ENCODE measurements around the gene GSTT2B.
"Not testable (repeated sequence)": the region's sequence is repeated elsewhere in the genome, so short reads cannot be mapped to it uniquely, and the experiment has no call there.

The GSTT2B gene

DNA sequence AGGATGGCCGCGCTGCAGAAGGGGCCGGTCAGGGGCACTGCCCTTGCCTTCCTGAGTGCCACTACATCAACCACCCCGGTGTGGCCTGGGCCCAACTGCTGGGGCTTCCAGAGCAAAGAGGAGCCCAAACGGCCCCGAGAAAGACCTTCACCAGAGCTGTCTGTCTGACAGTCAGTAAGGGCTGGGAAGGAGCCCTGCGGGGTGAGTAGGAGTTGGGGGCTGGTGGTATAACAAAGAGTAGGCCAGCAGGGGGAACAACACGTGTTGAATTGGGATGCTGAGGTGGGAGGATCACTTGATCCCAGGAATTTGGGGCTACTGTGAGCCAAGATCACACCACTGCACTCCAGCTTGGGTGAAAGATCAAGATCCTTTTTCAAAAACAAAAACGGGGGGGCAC, 40.3 kb upstream of the GSTT2B start:
- TF ChIP-seq CTCF (conservative IDR thresholded peaks at IDR 0.05; ENCODE audit: control insufficient read depth, insufficient read depth, low read depth, low read length): no peak
- H3K4me3 ChIP-seq (ENCODE audit: control insufficient read depth, low read depth, low read length): no peak overlapping the region
- no peak for DNase-seq (ENCODE audit: low read depth)

DNA sequence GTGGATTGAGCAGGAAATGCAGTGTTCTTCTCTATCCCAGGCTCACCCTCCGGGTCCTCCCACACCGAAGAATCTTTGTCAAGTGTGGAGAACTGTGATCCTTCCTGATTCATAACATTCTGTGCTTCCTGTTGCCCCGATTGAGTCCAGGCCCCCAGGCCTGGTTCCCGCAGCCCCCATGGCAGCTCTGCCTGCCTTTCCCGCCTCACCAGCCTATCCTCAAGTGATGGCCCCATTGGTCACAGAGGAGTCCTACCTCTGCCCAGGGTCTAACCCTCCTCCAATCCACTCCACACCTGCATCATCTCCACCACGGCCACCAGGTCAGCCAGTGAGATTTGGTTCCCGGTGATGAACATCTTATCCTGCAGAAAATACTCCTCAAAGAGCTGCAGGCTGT, 38.8 kb upstream of the GSTT2B start:
- DNase-seq (ENCODE audit: low read depth); H3K4me3 ChIP-seq (ENCODE audit: control insufficient read depth, low read depth, low read length): not testable (repeated sequence)

DNA sequence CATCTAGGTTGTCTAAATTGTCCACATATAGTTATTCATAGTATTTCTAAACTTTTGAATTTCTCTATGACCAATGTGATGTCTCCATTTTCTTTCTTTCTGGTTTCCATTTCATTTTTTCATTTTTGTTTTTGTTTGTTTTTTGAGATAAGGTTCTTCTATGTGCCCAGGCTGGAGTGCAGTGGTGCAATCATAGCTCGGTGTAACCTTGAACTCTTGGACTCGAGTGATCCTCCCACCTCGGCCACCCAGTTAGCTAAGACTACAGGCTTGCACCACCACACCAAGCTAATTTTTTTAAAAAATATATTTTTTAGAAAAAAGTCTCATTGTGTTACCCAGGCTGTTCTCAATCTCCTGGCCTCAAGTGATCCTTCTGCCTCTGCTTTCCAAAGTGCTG, 36.1 kb upstream of the GSTT2B start:
- no peak overlapping the region for H3K4me3 ChIP-seq (ENCODE audit: control insufficient read depth, low read depth, low read length)
- no peak for TF ChIP-seq CTCF (conservative IDR thresholded peaks at IDR 0.05; ENCODE audit: control insufficient read depth, insufficient read depth, low read depth, low read length)
- DNase-seq (ENCODE audit: low read depth): no peak

DNA sequence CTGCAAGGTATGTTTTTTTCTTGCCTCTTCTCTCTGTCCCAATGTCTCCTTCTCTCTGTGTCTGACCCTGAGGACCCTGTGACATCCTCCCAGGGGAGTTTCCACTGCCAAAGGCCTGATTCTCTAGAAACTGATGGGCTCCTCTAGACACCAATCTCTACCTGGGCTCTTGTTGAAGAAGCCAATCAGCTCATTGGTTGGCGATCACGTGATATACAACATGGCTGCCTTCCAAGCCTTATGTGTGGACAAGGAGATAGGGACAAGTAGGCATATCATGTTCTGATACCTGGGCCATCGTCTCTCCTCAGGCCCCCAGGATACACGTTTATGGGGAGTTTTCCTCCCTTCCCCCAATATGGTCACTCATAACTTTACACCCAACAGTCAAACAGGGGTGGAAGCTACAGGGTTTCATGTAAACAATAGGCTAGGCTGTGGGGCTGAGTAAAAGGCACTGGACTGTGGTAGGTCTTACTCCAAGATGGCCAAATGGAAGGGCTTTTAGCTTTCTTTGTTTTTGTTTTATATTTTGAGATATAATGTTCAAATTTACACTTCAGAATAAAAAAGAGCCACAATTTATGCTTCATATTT, 32.7 kb upstream of the GSTT2B start:
- not testable (repeated sequence) for DNase-seq (ENCODE audit: low read depth); H3K4me3 ChIP-seq (ENCODE audit: control insufficient read depth, low read depth, low read length)

- not testable (repeated sequence) for H3K4me3 ChIP-seq (ENCODE audit: control insufficient read depth, low read depth, low read length); DNase-seq (ENCODE audit: low read depth)
Observed at GRCh38 chr22:23993080-23993479, 32.1 kb upstream of the GSTT2B start.

DNA sequence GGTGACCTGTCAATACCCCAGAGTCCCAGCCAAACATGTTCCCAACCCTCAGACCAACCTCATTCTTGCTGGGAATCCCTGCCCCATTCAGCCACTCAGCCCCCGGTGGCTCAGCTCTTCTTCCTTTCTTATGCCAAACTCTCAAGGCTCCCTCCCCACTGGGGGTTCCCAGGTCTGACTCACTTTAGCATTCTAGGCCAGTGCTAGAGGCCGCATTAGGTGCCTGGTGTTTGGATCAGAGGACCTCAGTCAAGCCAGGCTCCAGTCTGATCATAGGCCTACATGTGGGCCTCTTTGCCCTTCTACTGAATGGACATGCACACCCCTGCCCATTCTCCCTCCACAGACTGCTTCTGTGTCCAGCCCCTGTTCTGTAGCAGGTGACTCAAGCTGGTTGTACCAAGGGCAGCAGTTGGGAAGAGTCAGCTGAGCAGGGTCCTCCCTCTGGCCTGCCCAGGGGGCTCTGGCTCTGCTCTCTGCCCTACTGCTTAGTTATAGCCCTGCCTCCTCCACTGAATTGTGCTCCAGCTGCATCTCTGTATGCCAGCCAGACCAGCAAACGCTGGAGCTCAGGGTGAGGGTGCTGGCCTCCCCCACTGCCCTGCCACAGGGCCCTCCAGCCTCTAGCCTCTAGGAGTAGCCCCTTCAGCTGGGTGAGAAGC, 28.7 kb upstream of the GSTT2B start:
- not testable (repeated sequence) for H3K4me3 ChIP-seq (ENCODE audit: control insufficient read depth, low read depth, low read length)
- peak; percentile 63 for DNase-seq (ENCODE audit: low read depth)

DNA sequence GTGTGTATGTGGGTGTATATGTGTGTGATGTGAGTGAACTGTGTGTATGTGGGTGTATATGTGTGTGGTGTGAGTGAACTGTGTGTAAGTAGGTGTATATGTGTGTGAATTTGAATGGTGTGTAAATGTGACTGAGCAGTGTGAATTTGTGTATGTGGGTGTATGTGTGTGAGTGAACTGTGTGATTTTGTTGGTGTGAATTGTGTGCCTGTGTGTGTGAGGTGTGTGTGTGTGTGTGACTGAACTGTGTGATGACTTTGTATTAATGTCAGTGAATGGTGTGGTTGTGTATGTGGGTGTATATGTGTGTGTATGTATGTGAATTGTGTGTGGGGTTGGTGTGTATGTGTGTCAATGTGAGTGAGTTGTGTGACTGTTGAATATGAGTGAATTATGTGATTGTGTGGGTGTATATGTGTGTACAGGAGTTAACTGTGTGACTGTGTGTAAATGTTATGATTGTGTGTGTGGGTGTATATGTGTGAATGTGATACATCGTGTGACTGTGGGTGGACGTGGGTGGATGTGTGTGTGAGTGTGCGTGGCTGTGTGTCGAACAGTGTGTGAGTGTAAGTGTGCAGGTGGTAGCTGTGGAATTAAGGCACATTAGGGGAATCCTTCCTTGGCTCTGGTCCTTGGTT, 25.7 kb upstream of the GSTT2B start:
- H3K4me3 ChIP-seq (ENCODE audit: control insufficient read depth, low read depth, low read length); DNase-seq (ENCODE audit: low read depth): not testable (repeated sequence)

DNA sequence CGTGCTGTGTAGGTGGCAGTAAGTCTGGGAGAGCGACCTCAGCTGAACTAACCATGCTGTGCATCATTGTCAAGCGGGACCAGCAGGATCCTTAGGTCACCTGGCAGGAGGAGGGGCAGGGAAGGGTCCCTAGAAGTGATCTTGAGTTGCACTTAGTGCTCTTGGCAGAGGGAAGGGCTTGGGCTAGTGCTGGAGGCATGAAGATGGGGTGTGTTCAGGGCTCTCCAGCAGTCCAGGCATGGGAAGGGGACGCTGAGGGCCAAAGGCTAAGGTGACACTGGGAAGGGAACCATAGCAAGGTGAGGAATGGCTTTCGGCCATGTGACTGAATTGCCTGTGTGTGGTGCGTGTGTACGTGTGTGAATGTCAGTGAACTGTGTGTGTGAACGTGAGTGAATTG, 25.1 kb upstream of the GSTT2B start:
- not testable (repeated sequence) for DNase-seq (ENCODE audit: low read depth); H3K4me3 ChIP-seq (ENCODE audit: control insufficient read depth, low read depth, low read length)

DNA sequence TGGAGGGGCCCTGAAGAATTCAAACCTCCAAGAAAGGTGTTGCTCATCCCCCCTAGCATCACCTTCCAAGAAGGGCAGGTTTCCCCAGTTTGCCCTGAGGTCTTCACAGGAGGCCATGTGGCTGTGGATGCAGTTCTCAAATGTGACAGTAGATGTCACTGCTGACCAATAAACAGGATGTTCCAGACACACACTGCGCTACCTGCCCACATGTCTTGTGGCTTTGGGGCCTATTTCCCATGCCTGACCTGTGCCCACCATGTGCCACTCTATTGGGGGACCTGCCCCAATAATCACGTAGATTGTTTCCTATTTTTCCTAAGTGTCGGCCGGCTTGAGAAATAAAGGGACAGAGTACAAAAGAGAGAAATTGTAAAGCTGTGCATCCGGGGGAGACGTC, 23.4 kb upstream of the GSTT2B start:
- TF ChIP-seq CTCF (conservative IDR thresholded peaks at IDR 0.05; ENCODE audit: control insufficient read depth, insufficient read depth, low read depth, low read length): peak; percentile 77
- DNase-seq (ENCODE audit: low read depth): peak; percentile 53
- no peak overlapping the region for H3K4me3 ChIP-seq (ENCODE audit: control insufficient read depth, low read depth, low read length)

GRCh38 chr22:23980567-23980966, 19.6 kb upstream of the GSTT2B start:
- not testable (repeated sequence) for DNase-seq (ENCODE audit: low read depth)
- peak overlapping the region; percentile 12 for H3K4me3 ChIP-seq (ENCODE audit: control insufficient read depth, low read depth, low read length)

DNA sequence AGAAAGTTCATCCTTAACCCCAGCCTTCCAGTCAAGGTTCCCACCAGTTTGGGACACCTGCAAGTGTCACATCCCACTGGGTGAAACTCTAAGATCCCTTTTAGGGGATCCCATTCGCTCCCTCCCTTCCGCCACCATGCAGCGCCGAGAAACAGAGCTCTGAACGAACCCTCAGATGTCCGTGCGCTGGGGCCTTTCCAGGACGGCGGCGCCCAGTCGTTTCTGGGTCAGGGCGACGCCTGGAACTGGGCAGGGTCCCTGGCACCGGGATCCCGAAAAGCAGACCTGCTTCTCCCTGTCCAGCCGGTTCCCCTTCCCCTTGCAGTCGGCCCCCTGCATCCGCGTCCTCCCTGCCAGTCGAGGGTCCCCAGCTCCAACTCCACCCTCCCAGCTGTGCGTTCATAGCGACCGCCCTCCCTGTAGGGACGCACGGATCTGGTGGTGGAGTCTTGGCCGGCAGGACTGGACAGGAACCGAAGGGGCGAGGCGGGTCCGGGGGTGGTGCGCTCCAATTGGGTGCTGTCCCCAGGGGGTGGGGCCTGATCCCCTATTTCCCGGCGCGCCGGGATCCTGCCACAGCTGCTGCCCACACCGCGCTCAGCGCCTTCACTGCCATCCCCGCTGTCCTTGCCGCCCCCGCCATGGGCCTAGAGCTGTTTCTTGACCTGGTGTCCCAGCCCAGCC, 18.7 kb upstream of the GSTT2B start, which contains the start of gene GSTT2:
Gene GSTT2, plus strand, starts transcription at position 578 of the 684 bp plus-strand sequence.
- peak within 1 kb of the TSS; percentile 12 for H3K4me3 ChIP-seq (ENCODE audit: control insufficient read depth, low read depth, low read length)
- DNase-seq (ENCODE audit: low read depth): not testable (repeated sequence)

GRCh38 chr22:23977304-23977703, 16.3 kb upstream of the GSTT2B start:
- not testable (repeated sequence) for H3K4me3 ChIP-seq (ENCODE audit: control insufficient read depth, low read depth, low read length); DNase-seq (ENCODE audit: low read depth)

- not testable (repeated sequence) for DNase-seq (ENCODE audit: low read depth); H3K4me3 ChIP-seq (ENCODE audit: control insufficient read depth, low read depth, low read length)
Observed at GRCh38 chr22:23974836-23975352, 13.9 kb upstream of the GSTT2B start.

DNA sequence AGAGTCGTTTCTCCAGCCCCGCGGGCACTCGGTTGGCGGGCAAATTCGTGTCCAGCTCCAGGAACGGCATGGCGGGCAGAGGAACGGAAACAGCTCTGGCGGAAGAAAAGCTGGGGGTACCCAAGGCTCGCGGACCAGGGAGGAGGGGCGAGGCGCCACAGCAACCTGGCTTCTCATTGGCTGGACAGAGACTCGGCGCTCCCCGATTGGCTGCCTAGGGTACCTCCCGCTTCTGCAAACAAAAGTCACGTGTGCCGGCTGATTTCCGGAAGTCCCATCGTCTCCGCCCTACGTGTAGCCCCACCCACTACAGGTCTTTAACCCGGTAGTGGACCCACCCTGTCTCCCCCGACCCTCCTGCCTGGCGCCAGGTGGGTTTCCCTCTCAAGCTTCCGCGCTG, 13.3 kb upstream of the GSTT2B start, which contains the start of gene DDT:
Gene DDT, minus strand, starts transcription at position 97 of the 400 bp plus-strand sequence. Its CDS starts 27 bp downstream, at position 70.
- not testable (repeated sequence) for DNase-seq (ENCODE audit: low read depth); H3K4me3 ChIP-seq (ENCODE audit: control insufficient read depth, low read depth, low read length)

All from fibroblast of mammary gland (primary cell).